HG03060 (cell line): ENCODE data around the gene CD81.
"Not testable (repeated sequence)": the region's sequence is repeated elsewhere in the genome, so short reads cannot be mapped to it uniquely, and the experiment has no call there.

Experiments
- ATAC-seq: cut with Tn5 transposase; IDR thresholded peaks from one replicate; pipeline ENCODE4 v1.9.1; 2021; ENCODE audit warnings: low read depth, moderate number of reproducible peaks; ENCODE audit not compliant: unreplicated experiment

Gene CD81, protein sequence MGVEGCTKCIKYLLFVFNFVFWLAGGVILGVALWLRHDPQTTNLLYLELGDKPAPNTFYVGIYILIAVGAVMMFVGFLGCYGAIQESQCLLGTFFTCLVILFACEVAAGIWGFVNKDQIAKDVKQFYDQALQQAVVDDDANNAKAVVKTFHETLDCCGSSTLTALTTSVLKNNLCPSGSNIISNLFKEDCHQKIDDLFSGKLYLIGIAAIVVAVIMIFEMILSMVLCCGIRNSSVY

GRCh38 chr11:2376751-2377451 is at the start of gene CD81:
Gene CD81 (plus strand): TSS chr11:2377310. CDS start chr11:2377550, 240 bp downstream.
- no peak for ATAC-seq

DNA sequence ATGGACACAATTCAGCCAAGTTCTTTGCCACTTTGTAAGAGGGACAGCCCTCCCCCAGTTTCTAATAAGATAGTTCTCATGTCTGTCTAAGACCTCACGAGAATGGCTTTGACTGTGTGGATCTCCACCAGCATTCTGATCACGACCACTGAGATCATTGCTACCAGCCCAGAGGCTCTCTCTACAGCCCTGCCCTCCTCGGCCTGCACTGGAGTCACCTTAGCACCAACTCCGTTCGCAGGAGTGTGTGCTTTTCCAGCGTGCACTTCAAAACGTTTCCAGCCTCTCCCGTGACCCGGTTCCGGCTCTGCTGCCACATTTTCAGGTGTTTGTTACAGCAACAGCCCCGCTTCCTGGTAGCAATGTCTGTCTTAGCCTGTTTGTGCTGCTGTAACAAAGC is 49.1 kb upstream of the CD81 start:
- ATAC-seq: no peak

DNA sequence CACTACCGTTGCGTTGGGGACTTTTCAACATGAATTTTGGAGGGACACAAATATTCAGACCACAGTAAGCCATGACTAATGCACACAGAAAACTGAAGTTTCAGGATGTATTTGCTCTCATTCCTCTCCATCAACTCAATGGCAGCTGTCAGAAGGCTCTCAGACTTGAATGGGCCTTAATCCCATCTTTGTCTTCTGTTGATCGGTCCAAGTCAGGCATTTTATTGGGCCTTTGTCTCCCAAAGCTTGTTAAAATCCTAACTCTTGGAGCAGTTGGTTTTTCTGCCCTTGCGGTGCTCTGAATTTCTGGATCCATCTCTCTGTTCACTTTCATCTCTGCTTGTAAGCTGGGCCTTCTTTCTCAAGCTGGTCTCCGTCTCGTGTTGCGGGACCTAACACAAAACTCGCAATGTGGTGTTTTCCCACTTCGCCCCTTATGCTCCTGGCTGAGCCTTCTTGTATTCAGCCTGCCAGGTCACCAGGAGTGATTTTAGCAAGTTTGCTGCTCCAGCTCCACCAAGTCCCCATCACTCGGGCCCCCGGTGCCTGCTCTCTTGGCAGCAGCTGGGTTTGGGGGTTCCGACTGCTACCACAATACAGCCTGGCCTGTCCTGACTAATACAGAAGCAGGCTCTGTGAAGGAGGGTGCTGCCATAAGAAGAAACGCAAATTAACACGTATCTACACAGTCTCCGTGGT is 48.3 kb upstream of the CD81 start:
- ATAC-seq: no peak

DNA sequence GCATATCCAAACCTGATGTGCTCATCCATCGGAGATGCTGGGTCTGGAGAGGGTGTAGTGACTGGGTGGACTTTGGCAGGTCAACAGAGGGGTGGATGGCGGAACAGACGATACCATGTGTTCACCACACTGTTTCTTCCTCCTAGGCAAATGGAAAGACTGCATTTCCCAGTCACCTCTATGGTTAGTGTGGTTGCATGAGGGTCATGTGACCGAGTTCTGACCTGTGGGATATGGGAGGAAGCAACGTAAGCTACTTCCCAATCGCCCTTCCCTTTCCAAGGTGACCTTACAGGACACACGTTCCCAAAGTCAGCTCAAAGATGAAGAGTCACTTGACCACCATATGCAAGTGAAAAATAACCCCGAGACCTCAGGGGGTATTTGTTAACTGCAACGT is 47.6 kb upstream of the CD81 start:
- ATAC-seq: no peak

- no peak for ATAC-seq
Observed at GRCh38 chr11:2330696-2331095, 46.4 kb upstream of the CD81 start.

- no peak for ATAC-seq
Observed at GRCh38 chr11:2331404-2331803, 45.7 kb upstream of the CD81 start.

GRCh38 chr11:2332569-2332968 is 44.5 kb upstream of the CD81 start:
- not testable (repeated sequence) for ATAC-seq

DNA sequence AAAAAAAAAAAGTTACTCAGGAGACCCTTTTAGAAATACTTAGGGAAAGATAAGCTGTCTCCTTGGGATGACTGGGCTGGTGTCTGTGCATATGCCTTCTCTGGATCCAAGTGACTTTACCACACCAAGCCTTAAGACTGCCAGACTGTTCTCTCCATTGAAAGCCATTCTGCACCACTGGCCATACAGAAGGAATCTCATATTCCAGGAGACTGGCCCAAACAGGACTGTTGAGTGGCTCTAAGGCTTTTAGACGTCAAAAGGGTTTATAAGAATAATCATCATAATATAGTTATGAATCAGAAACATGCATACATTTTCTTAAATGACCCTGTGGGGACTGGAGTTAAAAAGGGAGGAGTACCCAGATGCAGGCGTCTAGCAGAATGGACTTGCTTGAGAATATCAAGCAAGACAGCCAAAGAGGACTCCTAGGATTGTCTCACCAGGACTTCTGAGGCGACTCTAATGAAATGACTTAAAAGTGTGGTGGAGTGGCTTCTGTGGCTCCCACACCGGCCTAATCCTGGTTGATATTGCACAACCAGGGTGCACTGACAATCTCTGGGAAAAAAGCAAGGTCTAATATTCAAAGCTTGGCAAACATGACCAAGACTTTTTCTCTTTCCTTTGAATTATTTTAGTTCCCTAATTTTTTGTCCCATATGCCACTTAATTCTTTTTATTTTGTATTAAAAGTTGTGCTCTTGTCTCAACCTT is 43.5 kb upstream of the CD81 start:
- not testable (repeated sequence) for ATAC-seq

GRCh38 chr11:2335286-2335685 is 41.8 kb upstream of the CD81 start:
- not testable (repeated sequence) for ATAC-seq

GRCh38 chr11:2338760-2339159 is 38.4 kb upstream of the CD81 start:
- ATAC-seq: not testable (repeated sequence)

- no peak for ATAC-seq
Observed at GRCh38 chr11:2342557-2342956, 34.6 kb upstream of the CD81 start.

- no peak for ATAC-seq
Observed at GRCh38 chr11:2342981-2343380, 34.1 kb upstream of the CD81 start.

GRCh38 chr11:2343502-2343901 is 33.6 kb upstream of the CD81 start:
- no peak for ATAC-seq

DNA sequence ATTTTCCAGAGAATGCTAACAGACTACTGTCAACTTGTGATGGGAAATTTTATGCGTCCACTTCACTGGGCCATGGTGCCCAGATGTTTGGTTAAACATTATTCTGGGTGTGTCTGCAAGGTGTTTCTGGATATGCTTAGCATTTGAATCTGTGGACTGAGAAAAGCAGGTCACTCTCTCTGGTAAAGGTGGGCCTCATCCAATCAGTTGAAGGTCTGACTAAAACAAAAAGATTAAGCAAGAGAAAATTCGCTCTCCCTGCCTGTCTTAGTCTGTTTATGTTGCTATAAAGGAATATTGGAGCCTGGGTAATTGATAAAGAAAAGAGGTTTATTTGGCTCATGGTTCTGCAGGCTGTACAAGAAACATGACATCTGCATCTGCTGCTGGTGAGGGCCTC is 32.1 kb upstream of the CD81 start:
- ATAC-seq: no peak

DNA sequence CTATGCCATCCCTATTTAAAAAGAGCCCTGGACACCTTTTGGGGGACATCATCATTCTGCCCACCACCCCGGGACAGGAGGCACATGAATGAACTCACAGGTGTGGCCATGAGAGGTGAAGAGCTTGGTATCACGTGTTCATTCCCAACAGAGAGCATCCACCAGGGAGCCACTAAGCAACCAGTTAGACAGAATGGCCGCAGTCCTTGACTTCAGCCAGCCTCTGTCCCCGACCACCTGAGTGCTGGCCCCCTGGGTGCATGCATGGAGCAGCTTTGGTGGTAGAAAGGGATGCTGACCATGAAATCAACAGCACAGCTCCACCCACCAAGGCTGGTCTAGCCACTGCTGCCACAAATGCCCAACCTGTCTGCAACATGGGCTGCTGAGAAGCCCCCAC is 31.1 kb upstream of the CD81 start:
- no peak for ATAC-seq

- no peak for ATAC-seq
Observed at GRCh38 chr11:2346586-2347307, 30.4 kb upstream of the CD81 start.

DNA sequence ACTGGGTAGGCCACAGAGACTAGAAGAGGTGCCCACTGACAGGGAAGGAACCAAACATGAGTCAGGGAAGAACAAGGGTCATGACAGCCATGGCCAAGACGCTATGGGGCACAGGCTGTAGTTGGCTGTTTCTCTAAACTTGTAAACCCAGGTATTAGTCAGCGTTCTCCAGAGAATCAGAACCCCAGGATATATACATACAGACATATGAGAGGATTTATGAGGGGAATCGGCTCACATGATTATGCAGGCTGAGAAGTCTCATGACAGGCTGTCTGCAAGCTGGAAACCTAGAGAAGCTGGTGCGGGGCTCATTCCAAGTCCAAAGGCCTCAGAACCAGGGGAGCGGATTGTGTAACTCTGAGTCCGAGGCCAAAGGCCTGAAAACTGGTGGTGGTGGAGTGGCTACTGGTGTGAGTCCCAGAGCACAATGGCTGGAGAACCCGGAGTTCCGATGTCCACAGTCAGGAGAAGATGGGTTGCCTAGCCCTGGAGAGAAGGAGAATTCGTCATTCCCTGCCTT is 29.7 kb upstream of the CD81 start:
- ATAC-seq: no peak

DNA sequence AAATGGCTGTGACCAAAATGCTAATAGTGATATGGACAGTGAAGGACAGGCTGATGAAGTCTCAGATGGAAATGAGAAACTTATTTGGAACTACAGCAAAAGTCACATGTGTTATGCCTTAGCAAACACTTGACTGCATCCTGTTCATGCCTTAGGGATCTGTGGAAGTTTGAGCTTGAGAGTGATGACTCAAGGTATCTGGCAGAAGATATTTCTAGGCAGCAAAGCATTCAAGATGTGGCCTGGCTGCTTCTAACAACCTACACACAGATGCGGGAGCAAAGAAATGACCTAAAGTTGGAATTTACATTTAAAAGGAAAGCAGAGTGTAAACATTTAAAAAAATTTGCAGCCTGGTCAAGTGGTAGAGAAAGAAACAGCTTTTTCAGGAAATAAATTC is 28.1 kb upstream of the CD81 start:
- no peak for ATAC-seq

DNA sequence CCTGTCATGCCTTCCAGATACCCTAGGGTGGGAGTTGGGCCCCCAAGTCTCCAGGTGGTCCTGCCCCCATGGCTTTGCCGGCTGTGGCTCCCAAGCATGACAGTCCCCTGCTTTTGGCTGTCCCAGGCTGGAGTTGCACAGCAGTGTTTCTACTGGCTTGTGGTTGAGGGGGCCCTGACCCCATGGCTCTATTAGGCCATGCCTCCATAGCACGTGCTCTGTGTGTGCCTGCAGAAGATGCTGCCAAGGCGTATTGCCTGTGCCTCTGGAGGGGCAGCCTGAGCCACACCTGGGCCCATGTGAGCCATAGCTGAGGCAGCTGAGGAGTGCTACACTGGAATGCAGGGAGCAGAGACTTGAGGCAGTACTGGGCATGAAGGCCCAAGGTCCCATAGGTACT is 25.4 kb upstream of the CD81 start:
- ATAC-seq: no peak

DNA sequence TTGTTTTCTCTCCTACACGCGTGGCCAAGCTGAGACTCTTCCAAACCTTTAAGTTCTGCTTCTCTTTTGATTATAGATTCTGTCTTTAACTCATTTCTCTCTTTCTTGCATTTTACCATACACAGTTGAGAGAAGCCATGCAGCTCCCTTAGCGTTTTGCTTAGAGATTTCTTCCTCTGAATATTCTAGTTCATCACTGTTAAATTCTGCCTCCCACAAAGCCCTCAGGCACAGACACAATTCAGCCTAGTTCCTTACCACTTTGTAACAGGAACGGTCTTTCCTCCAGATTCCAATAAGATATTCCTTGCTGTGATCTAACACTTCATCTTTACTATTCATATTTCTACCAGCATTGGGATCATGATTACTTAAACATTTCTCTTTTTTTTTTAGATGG is 24.7 kb upstream of the CD81 start:
- ATAC-seq: no peak
